ENCODE results near the gene RPTOR.
"Not testable (repeated sequence)": the region's sequence is repeated elsewhere in the genome, so short reads cannot be mapped to it uniquely, and the experiment has no call there.

Gene RPTOR

GRCh38 chr17:80738987-80739730, 194.5 kb downstream of the RPTOR start:
- no peaks in the 10 kb centered on the region for H3K27me3 ChIP-seq (replicated peaks; ENCODE audit: control insufficient read depth, insufficient read depth, low read length, poor library complexity, severe bottlenecking)
- H3K36me3 ChIP-seq (ENCODE audit: control insufficient read depth, insufficient read depth, low read length) = peaks cover 3% of the 10 kb centered on the region
- H3K9me3 ChIP-seq (ENCODE audit: control insufficient read depth, low read length) = no peaks in the 10 kb centered on the region
- no peak overlapping the region for H3K27ac ChIP-seq (ENCODE audit: insufficient read depth, low read length, poor library complexity, severe bottlenecking)
- no peak for DNase-seq
- no peak overlapping the region for H3K4me3 ChIP-seq (ENCODE audit: insufficient read depth, low read depth, low read length, poor library complexity, severe bottlenecking)
- H3K4me1 ChIP-seq (ENCODE audit: control insufficient read depth, insufficient read depth, low read length, poor library complexity, severe bottlenecking) = no peaks in the 10 kb centered on the region

DNA sequence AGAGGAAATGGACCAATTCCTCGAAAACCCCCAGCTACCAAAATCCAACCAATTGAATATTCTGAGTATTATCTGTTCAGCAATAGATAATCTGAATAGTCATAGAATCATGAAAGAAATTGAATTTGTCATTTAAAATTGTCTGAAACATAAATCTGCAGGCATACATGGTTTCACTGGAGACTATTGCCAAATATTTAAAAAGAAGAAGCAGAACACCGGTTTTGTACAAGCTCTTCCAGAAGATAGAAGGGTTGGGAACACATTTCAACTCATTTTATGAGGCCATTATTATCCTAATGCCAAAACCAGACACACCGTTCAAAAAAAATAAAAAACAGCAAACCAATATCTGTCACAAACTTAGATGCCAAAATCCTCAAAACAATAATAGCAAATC, 195.5 kb downstream of the RPTOR start:
- DNase-seq = no peak
- Histone ChIP-seq H3K9me3 (ENCODE audit: control insufficient read depth, low read length) (no peaks in the 10 kb centered on the region), H3K27me3 (replicated peaks; ENCODE audit: control insufficient read depth, insufficient read depth, low read length, poor library complexity, severe bottlenecking) (no peaks in the 10 kb centered on the region), H3K36me3 (ENCODE audit: control insufficient read depth, insufficient read depth, low read length) (peaks cover 3% of the 10 kb centered on the region), H3K4me1 (ENCODE audit: control insufficient read depth, insufficient read depth, low read length, poor library complexity, severe bottlenecking) (no peaks in the 10 kb centered on the region), H3K4me3 (ENCODE audit: insufficient read depth, low read depth, low read length, poor library complexity, severe bottlenecking) (no peak overlapping the region), H3K27ac (ENCODE audit: insufficient read depth, low read length, poor library complexity, severe bottlenecking) (no peak overlapping the region)

GRCh38 chr17:80742091-80742490, 197.5 kb downstream of the RPTOR start:
- H3K36me3 ChIP-seq (ENCODE audit: control insufficient read depth, insufficient read depth, low read length) = peaks cover 3% of the 10 kb centered on the region
- DNase-seq = no peak
- H3K27ac ChIP-seq (ENCODE audit: insufficient read depth, low read length, poor library complexity, severe bottlenecking) = no peak overlapping the region
- no peaks in the 10 kb centered on the region for H3K9me3 ChIP-seq (ENCODE audit: control insufficient read depth, low read length)
- H3K4me1 ChIP-seq (ENCODE audit: control insufficient read depth, insufficient read depth, low read length, poor library complexity, severe bottlenecking) = no peaks in the 10 kb centered on the region
- no peak overlapping the region for H3K4me3 ChIP-seq (ENCODE audit: insufficient read depth, low read depth, low read length, poor library complexity, severe bottlenecking)
- H3K27me3 ChIP-seq (replicated peaks; ENCODE audit: control insufficient read depth, insufficient read depth, low read length, poor library complexity, severe bottlenecking) = no peaks in the 10 kb centered on the region

DNA sequence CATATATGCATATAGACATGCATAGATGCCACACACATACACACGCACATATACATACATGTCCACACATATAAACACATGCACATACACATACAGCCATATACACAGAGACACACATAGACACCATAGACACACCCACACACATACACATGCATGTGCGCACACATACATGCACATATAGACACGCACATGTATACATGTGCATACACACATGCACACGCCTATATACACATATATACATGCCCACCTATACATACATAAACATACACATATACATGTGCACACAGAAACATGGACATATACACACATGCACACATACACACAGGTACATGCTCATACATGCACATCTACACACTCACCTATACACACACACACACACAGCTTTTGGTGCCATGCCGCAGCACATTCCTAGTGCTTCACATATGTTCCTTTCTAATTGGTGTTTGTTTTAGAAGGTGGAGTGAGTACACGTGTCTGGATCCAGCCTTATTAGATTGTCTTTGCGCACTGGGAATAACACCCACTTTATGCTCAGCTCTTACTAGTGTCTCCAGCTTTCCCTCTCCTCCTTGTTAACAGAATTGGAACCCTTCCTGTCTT, 198.0 kb downstream of the RPTOR start:
- DNase-seq = no peak
- Histone ChIP-seq H3K36me3 (ENCODE audit: control insufficient read depth, insufficient read depth, low read length) (peaks cover 3% of the 10 kb centered on the region), H3K27me3 (replicated peaks; ENCODE audit: control insufficient read depth, insufficient read depth, low read length, poor library complexity, severe bottlenecking) (no peaks in the 10 kb centered on the region), H3K4me1 (ENCODE audit: control insufficient read depth, insufficient read depth, low read length, poor library complexity, severe bottlenecking) (no peaks in the 10 kb centered on the region), H3K4me3 (ENCODE audit: insufficient read depth, low read depth, low read length, poor library complexity, severe bottlenecking) (no peak overlapping the region), H3K27ac (ENCODE audit: insufficient read depth, low read length, poor library complexity, severe bottlenecking) (no peak overlapping the region), H3K9me3 (ENCODE audit: control insufficient read depth, low read length) (no peaks in the 10 kb centered on the region)

- Histone ChIP-seq H3K9me3 (ENCODE audit: control insufficient read depth, low read length) (no peaks in the 10 kb centered on the region), H3K36me3 (ENCODE audit: control insufficient read depth, insufficient read depth, low read length) (peaks cover 3% of the 10 kb centered on the region), H3K4me3 (ENCODE audit: insufficient read depth, low read depth, low read length, poor library complexity, severe bottlenecking) (no peak overlapping the region), H3K27me3 (replicated peaks; ENCODE audit: control insufficient read depth, insufficient read depth, low read length, poor library complexity, severe bottlenecking) (no peaks in the 10 kb centered on the region), H3K4me1 (ENCODE audit: control insufficient read depth, insufficient read depth, low read length, poor library complexity, severe bottlenecking) (no peaks in the 10 kb centered on the region), H3K27ac (ENCODE audit: insufficient read depth, low read length, poor library complexity, severe bottlenecking) (peak overlapping the region; percentile 27)
- no peak for DNase-seq
These were observed 198.6 kb downstream of the RPTOR start for GRCh38 chr17:80743181-80743771.

DNA sequence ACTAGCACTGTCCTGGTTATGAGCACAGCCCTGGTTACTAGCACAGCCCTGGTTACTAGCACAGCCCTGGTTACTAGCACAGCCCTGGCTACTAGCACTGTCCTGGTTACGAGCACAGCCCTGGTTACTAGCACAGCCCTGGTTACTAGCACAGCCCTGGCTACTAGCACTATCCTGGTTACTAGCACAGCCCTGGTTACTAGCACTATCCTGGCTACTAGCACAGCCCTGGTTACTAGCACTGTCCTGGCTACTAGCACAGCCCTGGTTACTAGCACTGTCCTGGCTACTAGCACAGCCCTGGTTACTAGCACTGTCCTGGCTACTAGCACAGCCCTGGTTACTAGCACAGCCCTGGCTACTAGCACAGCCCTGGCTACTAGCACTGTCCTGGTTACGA, 199.3 kb downstream of the RPTOR start:
- H3K4me3 ChIP-seq (ENCODE audit: insufficient read depth, low read depth, low read length, poor library complexity, severe bottlenecking); DNase-seq; H3K27ac ChIP-seq (ENCODE audit: insufficient read depth, low read length, poor library complexity, severe bottlenecking); H3K27me3 ChIP-seq (replicated peaks; ENCODE audit: control insufficient read depth, insufficient read depth, low read length, poor library complexity, severe bottlenecking); H3K36me3 ChIP-seq (ENCODE audit: control insufficient read depth, insufficient read depth, low read length); H3K9me3 ChIP-seq (ENCODE audit: control insufficient read depth, low read length); H3K4me1 ChIP-seq (ENCODE audit: control insufficient read depth, insufficient read depth, low read length, poor library complexity, severe bottlenecking): not testable (repeated sequence)

DNA sequence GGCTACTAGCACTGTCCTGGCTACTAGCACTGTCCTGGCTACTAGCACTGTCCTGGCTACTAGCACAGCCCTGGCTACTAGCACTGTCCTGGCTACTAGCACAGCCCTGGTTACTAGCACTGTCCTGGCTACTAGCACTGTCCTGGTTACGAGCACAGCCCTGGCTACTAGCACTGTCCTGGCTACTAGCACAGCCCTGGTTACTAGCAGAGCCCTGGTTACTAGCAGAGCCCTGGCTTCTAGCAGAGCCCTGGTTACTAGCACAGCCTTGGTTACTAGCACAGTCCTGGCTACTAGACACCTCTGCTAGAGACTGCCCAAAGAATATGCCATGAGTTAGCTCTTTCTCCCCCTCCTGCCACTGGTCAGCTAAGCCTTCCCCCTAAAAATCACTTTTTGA, 200.1 kb downstream of the RPTOR start:
- H3K4me1 ChIP-seq (ENCODE audit: control insufficient read depth, insufficient read depth, low read length, poor library complexity, severe bottlenecking); H3K36me3 ChIP-seq (ENCODE audit: control insufficient read depth, insufficient read depth, low read length); H3K9me3 ChIP-seq (ENCODE audit: control insufficient read depth, low read length); H3K4me3 ChIP-seq (ENCODE audit: insufficient read depth, low read depth, low read length, poor library complexity, severe bottlenecking); H3K27ac ChIP-seq (ENCODE audit: insufficient read depth, low read length, poor library complexity, severe bottlenecking); H3K27me3 ChIP-seq (replicated peaks; ENCODE audit: control insufficient read depth, insufficient read depth, low read length, poor library complexity, severe bottlenecking); DNase-seq: not testable (repeated sequence)

GRCh38 chr17:80745183-80745582, 200.5 kb downstream of the RPTOR start:
- no peaks in the 10 kb centered on the region for H3K9me3 ChIP-seq (ENCODE audit: control insufficient read depth, low read length)
- no peak overlapping the region for H3K4me3 ChIP-seq (ENCODE audit: insufficient read depth, low read depth, low read length, poor library complexity, severe bottlenecking)
- no peaks in the 10 kb centered on the region for H3K27me3 ChIP-seq (replicated peaks; ENCODE audit: control insufficient read depth, insufficient read depth, low read length, poor library complexity, severe bottlenecking)
- H3K36me3 ChIP-seq (ENCODE audit: control insufficient read depth, insufficient read depth, low read length) = no peaks in the 10 kb centered on the region
- no peak for DNase-seq
- no peak overlapping the region for H3K27ac ChIP-seq (ENCODE audit: insufficient read depth, low read length, poor library complexity, severe bottlenecking)
- no peaks in the 10 kb centered on the region for H3K4me1 ChIP-seq (ENCODE audit: control insufficient read depth, insufficient read depth, low read length, poor library complexity, severe bottlenecking)

DNA sequence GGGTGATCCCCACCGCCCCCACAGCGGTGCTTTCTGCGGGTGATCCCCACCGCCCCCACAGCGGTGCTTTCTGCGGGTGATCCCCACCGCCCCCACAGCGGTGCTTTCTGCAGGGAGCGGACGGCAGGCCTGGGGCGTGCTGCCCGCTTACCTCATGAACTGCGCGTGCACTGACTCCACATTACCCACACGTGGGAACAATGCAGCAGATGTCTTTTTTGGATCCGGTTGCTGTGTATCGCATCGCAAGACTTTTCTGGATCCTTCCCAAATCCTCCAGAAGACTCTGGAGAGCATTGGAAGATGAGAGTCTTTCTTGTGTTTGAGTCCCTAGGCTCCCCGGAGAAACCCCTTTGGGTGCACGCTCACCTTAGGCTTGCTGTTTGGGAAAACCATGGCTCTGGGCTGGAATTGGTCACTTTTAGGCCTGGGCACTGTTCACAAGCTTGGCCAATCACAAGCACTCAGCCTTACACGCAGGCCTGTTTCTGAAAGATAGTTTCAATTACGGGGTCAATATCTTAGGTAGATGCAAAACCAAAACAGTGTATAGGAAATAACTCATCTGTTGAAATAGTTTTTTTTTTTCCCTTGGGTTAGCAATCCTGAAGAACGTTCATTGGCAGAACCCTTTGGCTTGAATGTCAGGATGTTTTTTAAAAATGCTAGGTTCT, 201.8 kb downstream of the RPTOR start:
- no peaks in the 10 kb centered on the region for H3K36me3 ChIP-seq (ENCODE audit: control insufficient read depth, insufficient read depth, low read length)
- H3K4me1 ChIP-seq (ENCODE audit: control insufficient read depth, insufficient read depth, low read length, poor library complexity, severe bottlenecking) = no peaks in the 10 kb centered on the region
- no peak overlapping the region for H3K27ac ChIP-seq (ENCODE audit: insufficient read depth, low read length, poor library complexity, severe bottlenecking)
- H3K27me3 ChIP-seq (replicated peaks; ENCODE audit: control insufficient read depth, insufficient read depth, low read length, poor library complexity, severe bottlenecking) = no peaks in the 10 kb centered on the region
- DNase-seq = no peak
- H3K4me3 ChIP-seq (ENCODE audit: insufficient read depth, low read depth, low read length, poor library complexity, severe bottlenecking) = no peak overlapping the region
- H3K9me3 ChIP-seq (ENCODE audit: control insufficient read depth, low read length) = no peaks in the 10 kb centered on the region

DNA sequence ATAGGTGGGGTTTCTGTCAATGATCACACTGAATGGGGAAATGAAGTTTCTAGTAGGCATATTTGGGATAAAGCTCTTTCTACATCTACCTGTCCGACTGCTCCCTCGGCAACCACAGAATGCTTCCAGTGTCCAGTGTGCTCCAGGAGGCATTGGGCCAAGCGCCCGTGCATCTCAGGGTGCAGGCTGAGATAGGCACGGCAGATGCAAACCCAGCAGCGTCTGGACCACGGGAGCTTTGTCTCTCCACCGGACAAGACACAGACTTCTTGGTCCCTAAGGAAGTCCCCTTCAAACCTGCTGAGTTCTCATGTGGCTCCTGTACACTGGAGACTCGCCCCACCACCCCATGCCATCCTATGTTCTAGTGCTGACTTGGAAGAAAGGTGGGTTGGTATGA, 202.8 kb downstream of the RPTOR start:
- no peak overlapping the region for H3K27ac ChIP-seq (ENCODE audit: insufficient read depth, low read length, poor library complexity, severe bottlenecking)
- DNase-seq = no peak
- H3K27me3 ChIP-seq (replicated peaks; ENCODE audit: control insufficient read depth, insufficient read depth, low read length, poor library complexity, severe bottlenecking) = no peaks in the 10 kb centered on the region
- no peaks in the 10 kb centered on the region for H3K36me3 ChIP-seq (ENCODE audit: control insufficient read depth, insufficient read depth, low read length)
- no peak overlapping the region for H3K4me3 ChIP-seq (ENCODE audit: insufficient read depth, low read depth, low read length, poor library complexity, severe bottlenecking)
- H3K4me1 ChIP-seq (ENCODE audit: control insufficient read depth, insufficient read depth, low read length, poor library complexity, severe bottlenecking) = no peaks in the 10 kb centered on the region
- H3K9me3 ChIP-seq (ENCODE audit: control insufficient read depth, low read length) = no peaks in the 10 kb centered on the region

Measured in effector memory CD4-positive, alpha-beta T cell (primary cell).